MM.1S (cell line): ENCODE measurements around the gene SLC25A22.

Experiments
- DNase-seq: peaks from one replicate; pipeline ENCODE4 v3.0.0-alpha.2; 2015
- H2AFZ ChIP-seq: fragments of 300-600 bp; sonication (generic); 2 replicates; pipeline ENCODE4 v1.6.0; 2016; ENCODE audit warnings: antibody characterized with exemption, low read length
- H3F3A ChIP-seq: fragments of 300-600 bp; sonication (generic); 2 replicates; pipeline ENCODE4 v1.6.1; 2016; ENCODE audit warnings: mild to moderate bottlenecking, antibody characterized with exemption, low read length, moderate library complexity, mixed read lengths; ENCODE audit not compliant: insufficient read depth
- H3K27ac ChIP-seq: fragments of 300-600 bp; sonication (generic); 2 replicates; pipeline ENCODE4 v1.5.1; 2016; ENCODE audit warnings: mild to moderate bottlenecking, low read length
- H3K27me3 ChIP-seq: fragments of 300-600 bp; sonication (generic); replicated peaks from 2 replicates; pipeline ENCODE4 v1.6.0; 2016; ENCODE audit warnings: low read length; ENCODE audit not compliant: insufficient read depth
- H3K36me3 ChIP-seq: fragments of 300-600 bp; sonication (generic); replicated peaks from 2 replicates; pipeline ENCODE4 v1.6.1; 2016; ENCODE audit warnings: mild to moderate bottlenecking, low read length, mixed read lengths; ENCODE audit not compliant: insufficient read depth
- H3K4me1 ChIP-seq: fragments of 300-600 bp; sonication (generic); 2 replicates; pipeline ENCODE4 v1.6.1; 2016; ENCODE audit warnings: low read length, mixed read lengths
- H3K4me2 ChIP-seq: fragments of 300-600 bp; sonication (generic); 2 replicates; pipeline ENCODE4 v1.6.0; 2016; ENCODE audit warnings: low read depth, low read length
- H3K4me3 ChIP-seq: fragments of 300-600 bp; sonication (generic); 2 replicates; pipeline ENCODE4 v1.5.1; 2016; ENCODE audit warnings: low read length, mixed read lengths
- H3K79me2 ChIP-seq: fragments of 300-600 bp; sonication (generic); 2 replicates; pipeline ENCODE4 v1.6.1; 2016; ENCODE audit warnings: mixed run types, low read length, mixed read lengths
- H3K9ac ChIP-seq: fragments of 300-600 bp; sonication (generic); 2 replicates; pipeline ENCODE4 v1.6.1; 2016; ENCODE audit warnings: low read length, mixed read lengths
- H3K9me2 ChIP-seq: fragments of 300-600 bp; sonication (generic); replicated peaks from 2 replicates; pipeline ENCODE4 v1.6.1; 2016; ENCODE audit warnings: mild to moderate bottlenecking, low read length, mixed read lengths; ENCODE audit not compliant: insufficient read depth
- H3K9me3 ChIP-seq: fragments of 300-600 bp; sonication (generic); replicated peaks from 2 replicates; pipeline ENCODE4 v1.6.1; 2016; ENCODE audit warnings: mild to moderate bottlenecking, low read length, mixed read lengths; ENCODE audit not compliant: insufficient read depth
- H4K20me1 ChIP-seq: fragments of 300-600 bp; sonication (generic); 2 replicates; pipeline ENCODE4 v1.6.1; 2016; ENCODE audit warnings: mild to moderate bottlenecking, low read length, moderate library complexity, mixed read lengths; ENCODE audit not compliant: insufficient read depth
- CTCF ChIP-seq: fragments of 300-600 bp; sonication (generic); IDR thresholded peaks from 2 replicates; pipeline ENCODE4 v1.5.1; 2016; ENCODE audit warnings: antibody characterized with exemption, low read length, mixed read lengths
- EZH2 ChIP-seq: fragments of 300-600 bp; sonication (generic); optimal IDR thresholded peaks from 2 replicates; pipeline ENCODE3; 2017; ENCODE audit warnings: low read depth, mild to moderate bottlenecking, antibody characterized with exemption, low read length, mixed read lengths
- EZH2phosphoT487 ChIP-seq: fragments of 300-600 bp; sonication (generic); IDR thresholded peaks from 2 replicates; pipeline ENCODE4 v1.6.1; 2018; ENCODE audit warnings: antibody characterized with exemption, low read length

Gene SLC25A22

GRCh38 chr11:836274-836673 is 38.2 kb upstream of the SLC25A22 start:
- Histone ChIP-seq H3K4me1 (peaks cover 13% of the 10 kb centered on the region), H3K4me2 (no peak overlapping the region)

GRCh38 chr11:834371-835316 is 36.6 kb upstream of the SLC25A22 start:
- peaks cover 7% of the 10 kb centered on the region; the same call in 1 of the 2 replicates for H3K27me3 ChIP-seq
- H3K9me3 ChIP-seq, result no peaks in the 10 kb centered on the region
- no peak overlapping the region for H3K4me3 ChIP-seq
- H4K20me1 ChIP-seq, result no peaks in the 10 kb centered on the region
- no peak overlapping the region for H3K4me2 ChIP-seq
- no peaks in the 10 kb centered on the region for H3F3A ChIP-seq
- no peak overlapping the region for H3K9ac ChIP-seq
- peaks cover 12% of the 10 kb centered on the region for H3K4me1 ChIP-seq
- H2AFZ ChIP-seq, result no peak overlapping the region
- no peak overlapping the region for H3K27ac ChIP-seq
- peaks cover 10% of the 10 kb centered on the region for H3K79me2 ChIP-seq
- H3K36me3 ChIP-seq, result no peaks in the 10 kb centered on the region
- no peaks in the 10 kb centered on the region for H3K9me2 ChIP-seq
- TF ChIP-seq EZH2, result no peak
- TF ChIP-seq EZH2phosphoT487, result no peak
- no peak for TF ChIP-seq CTCF
- DNase-seq, result no peak

More at GRCh38 chr11:836274-836673, 38.2 kb upstream of the SLC25A22 start:
- no peak for TF ChIP-seq EZH2phosphoT487
- TF ChIP-seq EZH2, result no peak
- TF ChIP-seq CTCF, result no peak
- Histone ChIP-seq H3K36me3 (0 out of 2 replicates have a peak, but pooled peaks cover 4% of the 10 kb centered on the region), H3K9me2 (no peaks in the 10 kb centered on the region), H3K4me3 (no peak overlapping the region), H3F3A (no peaks in the 10 kb centered on the region), H4K20me1 (peaks cover 8% of the 10 kb centered on the region), H2AFZ (no peak overlapping the region), H3K9ac (no peak overlapping the region), H3K9me3 (no peaks in the 10 kb centered on the region), H3K79me2 (peaks cover 27% of the 10 kb centered on the region), H3K27me3 (0 out of 2 replicates have a peak, but pooled peaks cover 1% of the 10 kb centered on the region), H3K27ac (no peak overlapping the region)
- DNase-seq, result no peak

- no peak overlapping the region for H2AFZ ChIP-seq
- peaks cover 14% of the 10 kb centered on the region for H3K27me3 ChIP-seq
- peaks cover 6% of the 10 kb centered on the region for H3K79me2 ChIP-seq
- peak overlapping the region; percentile 93; the same call in 1 of the 2 replicates for H3K4me2 ChIP-seq
- H3K9me2 ChIP-seq, result no peaks in the 10 kb centered on the region
- peak overlapping the region; percentile 62 for H3K4me3 ChIP-seq
- no peaks in the 10 kb centered on the region for H3K36me3 ChIP-seq
- H3K9ac ChIP-seq, result no peak overlapping the region
- no peaks in the 10 kb centered on the region for H3F3A ChIP-seq
- no peak for DNase-seq
- peaks cover 20% of the 10 kb centered on the region for H3K4me1 ChIP-seq
- H3K9me3 ChIP-seq, result no peaks in the 10 kb centered on the region
- H3K27ac ChIP-seq, result no peak overlapping the region
- TF ChIP-seq EZH2phosphoT487, result no peak
- no peak for TF ChIP-seq CTCF
- TF ChIP-seq EZH2, result no peak
- no peaks in the 10 kb centered on the region for H4K20me1 ChIP-seq
These were observed 35.8 kb upstream of the SLC25A22 start for GRCh38 chr11:833849-834311.
